ENCODE data around the gene CYP19A1.

CYP19A1 gene

DNA sequence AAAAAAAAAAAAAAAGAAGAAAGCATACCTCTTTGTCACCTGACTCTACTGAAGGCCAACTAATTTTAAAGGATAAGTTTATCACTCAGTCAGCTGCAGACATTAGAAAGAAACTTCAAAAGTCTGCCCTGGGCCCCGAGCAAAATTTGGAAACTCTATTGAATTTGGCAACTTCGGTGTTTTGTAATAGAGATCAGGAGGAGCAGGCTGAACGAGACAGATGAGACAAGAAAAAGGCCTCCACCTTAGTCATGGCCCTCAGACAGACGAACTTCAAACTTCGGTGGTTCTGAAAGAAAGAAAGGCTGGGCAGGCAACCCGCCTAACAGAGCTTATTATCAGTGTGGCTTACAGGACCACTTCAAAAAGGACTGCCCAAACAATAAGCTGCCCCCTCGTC, 21.6 kb upstream of the CYP19A1 start:
- DNase-seq (ENCODE audit: low read depth), result no peak

DNA sequence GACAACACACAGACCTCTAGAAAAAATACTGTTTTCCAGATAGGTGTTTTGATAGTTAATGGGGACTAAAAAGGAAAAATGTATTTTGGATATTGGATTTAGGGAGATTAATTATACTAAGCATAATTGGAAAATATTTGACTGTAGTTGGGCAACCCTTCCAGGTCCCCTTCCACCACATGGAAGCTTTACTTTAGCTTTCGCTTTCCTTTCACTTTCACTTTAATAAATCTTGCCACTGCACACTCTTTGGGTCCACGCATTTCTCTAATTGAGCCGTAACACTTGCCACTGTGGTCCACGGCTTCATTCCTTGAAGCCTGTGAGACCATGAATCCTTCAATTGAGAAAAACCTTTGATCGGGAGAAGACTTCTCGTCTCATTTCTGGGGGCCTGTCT, 18.6 kb upstream of the CYP19A1 start:
- DNase-seq (ENCODE audit: low read depth), result no peak

- no peak for DNase-seq (ENCODE audit: low read depth)
Observed at GRCh38 chr15:51356147-51356546, 17.8 kb upstream of the CYP19A1 start.

DNA sequence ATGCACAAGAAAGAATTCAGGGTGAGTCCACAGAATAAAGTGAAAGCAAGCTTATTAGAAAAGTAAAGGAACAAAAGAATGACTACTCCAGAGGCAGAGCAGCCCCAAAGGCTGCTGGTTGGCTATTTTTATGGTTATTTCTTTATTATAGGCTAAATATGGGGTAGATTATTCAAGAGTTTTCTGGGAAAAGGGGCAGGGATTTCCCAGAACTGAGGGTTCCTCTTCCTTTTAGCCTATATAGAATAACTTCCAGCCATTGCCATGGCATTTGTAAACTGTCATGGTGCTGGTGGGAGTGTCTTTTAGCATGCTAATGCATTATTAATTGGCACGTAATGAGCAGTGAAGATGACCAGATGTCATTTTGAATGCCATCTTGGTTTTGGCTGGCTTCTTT, 16.7 kb upstream of the CYP19A1 start:
- DNase-seq (ENCODE audit: low read depth), result no peak

DNA sequence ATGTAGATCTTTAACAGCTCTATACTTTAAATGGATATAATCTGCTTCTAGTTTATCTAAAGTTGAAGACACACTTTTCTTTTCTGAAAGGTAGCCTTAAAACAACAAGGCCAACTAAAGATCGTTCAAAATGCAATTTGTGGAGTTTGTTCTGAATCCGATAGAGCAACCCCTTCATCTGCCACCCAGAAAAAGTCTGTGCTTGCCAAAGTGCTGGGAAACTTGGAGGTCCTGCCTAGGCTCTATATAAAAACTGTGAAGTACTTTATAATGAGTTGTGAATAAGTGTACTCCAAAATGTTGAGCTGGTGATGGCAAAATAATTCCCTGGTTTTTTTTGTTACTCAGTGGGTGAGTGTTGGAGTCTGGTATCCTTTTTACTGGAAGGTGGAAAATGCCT, 15.6 kb upstream of the CYP19A1 start:
- no peak for DNase-seq (ENCODE audit: low read depth)

DNA sequence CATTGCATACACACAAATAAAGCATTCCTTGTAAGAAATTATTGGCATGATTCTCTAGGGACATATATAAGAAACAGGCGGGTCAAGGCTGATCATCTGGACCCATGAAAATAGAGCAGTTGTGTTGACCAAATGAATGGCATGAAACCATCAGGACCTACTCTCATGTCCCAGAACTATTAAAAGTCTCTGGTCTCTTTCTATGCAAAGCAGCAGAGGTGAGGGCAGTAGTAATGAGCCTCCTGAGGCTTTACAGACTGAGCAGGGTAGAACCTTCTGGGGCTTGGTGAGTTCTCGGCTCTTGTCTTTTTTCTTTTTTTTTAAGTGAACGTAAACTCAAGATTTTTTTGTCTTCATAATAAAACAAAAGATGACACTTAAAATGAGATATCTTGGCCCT, 12.3 kb upstream of the CYP19A1 start:
- DNase-seq (ENCODE audit: low read depth), result no peak

DNA sequence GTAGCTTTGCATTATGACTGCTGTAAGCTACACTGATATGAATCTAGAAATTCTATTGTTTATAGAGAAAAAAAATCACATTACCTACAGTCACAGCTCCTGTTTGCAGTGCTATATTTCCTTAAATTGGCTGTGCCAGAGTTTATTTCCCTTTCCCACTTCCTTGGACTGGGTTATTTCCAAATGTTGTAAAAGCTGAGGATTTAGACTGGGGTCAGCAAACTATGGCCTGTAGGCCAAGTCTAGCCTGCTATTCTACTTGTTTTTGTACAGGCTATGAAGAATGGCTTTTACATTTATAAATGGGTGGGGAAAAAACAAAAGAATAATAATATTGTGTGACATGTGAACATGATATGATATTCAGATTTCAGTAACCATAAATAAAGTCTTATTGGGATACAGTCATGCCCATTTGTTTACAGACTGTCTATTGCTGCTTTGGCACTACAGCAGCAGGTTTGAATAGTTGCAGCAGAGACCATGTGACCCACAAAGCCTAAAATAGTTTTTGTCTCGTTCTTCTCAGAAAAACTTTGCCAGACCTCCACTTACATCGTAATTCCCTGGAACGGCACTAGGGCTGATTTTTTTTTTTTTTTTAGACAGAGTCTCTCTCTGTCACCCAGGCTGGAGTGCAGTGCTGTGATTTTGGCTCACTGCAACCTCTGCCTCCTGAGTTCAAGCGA, 10.9 kb upstream of the CYP19A1 start:
- no peak for DNase-seq (ENCODE audit: low read depth)

DNA sequence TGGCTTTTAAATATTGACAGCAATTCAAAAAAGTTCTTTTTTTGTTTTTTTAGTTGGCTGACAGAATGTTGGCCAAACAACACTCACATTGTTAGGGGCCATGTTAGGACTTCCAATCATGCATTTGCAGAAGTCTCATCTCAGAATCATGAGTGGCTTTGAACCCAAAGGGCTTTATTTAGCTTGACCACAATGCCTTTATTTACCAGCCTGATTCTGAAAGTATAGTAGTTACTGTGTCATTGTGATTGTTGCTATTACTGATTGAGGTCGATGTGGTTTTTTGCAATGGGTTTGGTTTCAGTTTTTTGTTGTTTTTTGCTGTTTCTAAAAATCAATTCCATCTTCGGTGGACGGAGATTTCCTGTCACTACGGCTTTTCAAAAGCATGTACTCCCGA, 10.3 kb upstream of the CYP19A1 start:
- DNase-seq (ENCODE audit: low read depth), result no peak

- DNase-seq (ENCODE audit: low read depth), result no peak
Observed at GRCh38 chr15:51346136-51346535, 7.7 kb upstream of the CYP19A1 start.

DNA sequence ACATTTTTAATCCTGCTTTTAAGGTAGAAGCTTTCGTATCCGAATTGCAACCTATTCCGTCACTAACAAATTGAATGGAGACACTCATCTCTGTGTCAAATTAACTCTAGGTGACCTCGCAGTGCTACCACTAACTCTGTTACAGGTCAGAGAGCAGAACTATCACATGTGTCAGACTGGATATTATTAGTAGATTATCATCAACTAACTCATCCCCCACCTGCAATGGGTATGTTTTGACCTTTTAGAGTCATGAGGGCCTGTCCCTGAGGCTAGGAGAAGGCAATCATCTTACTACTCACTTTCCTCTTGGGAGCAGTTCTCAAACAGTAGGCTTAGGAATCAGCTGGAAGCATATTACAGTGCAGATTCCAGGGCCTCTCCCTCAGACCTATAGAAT, 5.1 kb upstream of the CYP19A1 start:
- DNase-seq (ENCODE audit: low read depth), result no peak

DNA sequence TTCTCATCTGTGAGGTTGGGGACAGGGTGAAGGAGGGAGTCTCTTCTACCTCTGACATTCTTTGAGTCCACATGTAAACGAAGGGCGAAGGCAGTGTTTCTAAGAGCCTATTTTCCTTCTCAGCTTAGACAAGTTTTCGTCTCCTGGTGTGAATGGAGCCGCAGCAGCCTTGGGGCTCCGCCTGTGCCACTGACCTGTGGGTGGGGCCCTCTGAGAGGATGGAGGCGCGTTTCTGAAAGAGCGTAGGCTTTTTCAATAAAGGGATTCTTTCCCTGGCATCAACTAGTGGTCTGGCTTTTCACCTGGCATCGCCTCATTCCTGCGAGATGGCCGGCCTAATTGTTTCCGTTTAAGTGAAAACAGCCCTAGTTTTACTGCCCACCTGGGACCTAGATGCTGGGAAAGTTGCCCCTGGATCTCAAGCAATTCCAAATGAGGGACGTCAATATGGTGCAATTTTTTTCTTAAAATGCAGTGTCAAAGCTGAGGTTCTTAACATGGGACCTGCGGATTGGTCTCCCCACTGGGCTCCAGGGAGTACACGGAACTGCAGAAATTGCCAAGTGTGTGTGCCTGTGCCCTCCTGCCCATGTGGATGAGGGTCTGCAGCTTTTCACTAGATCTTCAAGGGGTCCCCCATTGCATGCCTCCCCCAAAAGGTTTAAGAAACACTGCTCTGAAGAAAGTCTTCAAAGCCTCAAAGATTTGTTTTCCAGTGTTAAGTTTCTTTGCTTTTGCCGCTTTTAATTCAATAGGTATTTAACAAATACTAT, 4.0 kb upstream of the CYP19A1 start:
- no peak for DNase-seq (ENCODE audit: low read depth)

- no peak for DNase-seq (ENCODE audit: low read depth)
Observed at GRCh38 chr15:51341366-51342226, 3.2 kb upstream of the CYP19A1 start, which contains the start of gene GLDN. Gene GLDN, plus strand, starts transcription at chr15:51341655. Its CDS starts 30 bp downstream, at chr15:51341685.

DNA sequence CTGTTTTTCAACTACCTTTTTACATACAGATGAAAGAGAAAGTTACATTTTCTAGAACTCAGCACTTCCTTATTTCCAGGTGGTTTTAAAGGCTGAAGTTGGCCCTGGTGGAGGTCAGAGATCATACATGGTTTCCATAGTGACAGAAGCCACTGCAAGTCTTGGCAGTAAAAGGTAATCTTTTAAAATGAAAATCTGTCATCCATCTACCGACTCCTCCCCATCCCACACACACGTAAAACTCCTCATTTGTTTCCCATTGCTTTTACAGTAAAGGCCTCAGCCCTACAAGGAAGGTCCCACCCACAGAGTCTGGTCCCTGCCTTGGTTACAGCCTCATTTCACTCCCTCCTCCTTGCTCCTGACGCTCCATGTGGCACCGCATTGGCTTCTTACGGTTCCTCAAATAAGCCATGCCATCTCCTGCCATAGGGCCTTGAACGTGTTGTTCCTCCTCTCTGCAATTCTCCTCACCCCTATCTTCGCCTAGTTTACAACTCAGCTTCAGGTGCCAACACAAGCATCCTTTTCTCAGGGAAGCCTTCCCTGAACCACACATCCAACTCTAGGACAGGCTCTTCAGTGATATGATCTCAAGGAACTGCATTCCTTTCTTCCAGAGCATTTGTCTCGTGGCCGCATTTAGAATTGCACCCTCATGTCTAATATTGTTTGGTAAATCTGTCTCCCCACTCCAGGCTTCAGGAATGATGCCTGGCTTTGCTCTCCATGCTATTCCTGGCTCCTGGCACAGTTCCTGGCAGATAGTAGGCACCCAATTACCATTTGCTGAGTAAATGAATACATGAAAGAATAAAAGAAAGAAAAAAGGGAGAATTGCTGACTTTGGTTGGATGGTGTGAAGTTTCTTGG, 2.6 kb downstream of the CYP19A1 start:
- no peak for DNase-seq (ENCODE audit: low read depth)

DNA sequence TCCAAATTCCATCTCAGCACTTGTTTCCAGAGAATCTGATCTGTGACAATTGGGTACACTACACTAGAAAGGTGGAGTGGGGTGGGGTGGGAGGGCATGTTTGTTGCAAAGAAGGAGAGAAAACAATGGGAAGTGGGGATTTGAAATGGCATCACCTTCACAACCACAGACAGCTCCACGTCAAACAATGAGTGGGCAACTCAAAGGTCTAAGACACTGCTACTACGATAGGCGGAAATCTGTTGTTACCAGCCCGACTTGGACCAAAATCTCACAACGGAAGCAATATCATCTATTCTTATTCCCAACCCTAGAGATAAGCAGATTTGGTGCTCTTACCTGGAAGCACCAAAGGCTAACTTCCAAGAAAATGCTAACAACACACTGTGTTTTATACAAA, 3.3 kb downstream of the CYP19A1 start:
- DNase-seq (ENCODE audit: low read depth), result no peak

DNA sequence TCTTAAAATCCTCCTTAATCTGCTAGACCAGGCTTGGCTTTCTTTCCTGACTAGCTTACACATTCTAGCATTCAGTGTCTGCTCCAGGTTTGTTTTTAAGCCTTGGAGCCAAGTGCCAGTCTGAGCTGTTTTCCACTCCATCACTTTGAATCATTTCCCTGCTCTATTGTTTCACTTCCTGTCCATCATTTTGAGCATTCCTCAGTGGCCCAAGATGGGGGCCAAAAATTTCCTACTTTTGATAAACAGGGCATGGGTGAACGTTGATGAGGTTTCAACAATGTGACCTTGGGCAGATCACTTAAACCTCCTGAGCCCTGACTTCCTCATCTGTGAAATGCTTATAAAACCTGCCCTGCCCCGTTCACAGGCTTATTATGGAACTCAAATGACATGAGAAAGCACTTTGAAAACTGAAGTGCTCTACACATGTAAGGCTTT, 4.4 kb downstream of the CYP19A1 start:
- DNase-seq (ENCODE audit: low read depth), result no peak

DNA sequence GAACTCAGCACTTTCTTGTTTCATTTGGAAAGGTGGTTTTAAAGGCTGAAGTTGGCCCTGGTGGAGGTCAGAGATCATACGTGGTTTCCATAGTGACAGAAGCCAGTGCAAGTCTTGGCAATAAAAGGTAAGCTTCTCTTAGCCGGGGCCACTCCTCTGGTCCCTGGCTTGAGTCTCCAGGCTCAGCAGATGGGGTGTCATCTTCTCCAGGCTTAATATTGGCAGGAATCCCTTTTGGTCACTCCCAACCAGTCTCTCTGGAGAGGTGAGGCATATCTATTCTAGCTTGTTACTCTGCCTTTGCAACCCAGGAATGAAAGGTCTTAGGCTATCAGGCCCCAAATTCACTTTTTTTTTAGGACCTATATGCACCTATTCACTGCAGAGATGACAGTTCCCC, 4.8 kb downstream of the CYP19A1 start:
- DNase-seq (ENCODE audit: low read depth), result no peak

DNA sequence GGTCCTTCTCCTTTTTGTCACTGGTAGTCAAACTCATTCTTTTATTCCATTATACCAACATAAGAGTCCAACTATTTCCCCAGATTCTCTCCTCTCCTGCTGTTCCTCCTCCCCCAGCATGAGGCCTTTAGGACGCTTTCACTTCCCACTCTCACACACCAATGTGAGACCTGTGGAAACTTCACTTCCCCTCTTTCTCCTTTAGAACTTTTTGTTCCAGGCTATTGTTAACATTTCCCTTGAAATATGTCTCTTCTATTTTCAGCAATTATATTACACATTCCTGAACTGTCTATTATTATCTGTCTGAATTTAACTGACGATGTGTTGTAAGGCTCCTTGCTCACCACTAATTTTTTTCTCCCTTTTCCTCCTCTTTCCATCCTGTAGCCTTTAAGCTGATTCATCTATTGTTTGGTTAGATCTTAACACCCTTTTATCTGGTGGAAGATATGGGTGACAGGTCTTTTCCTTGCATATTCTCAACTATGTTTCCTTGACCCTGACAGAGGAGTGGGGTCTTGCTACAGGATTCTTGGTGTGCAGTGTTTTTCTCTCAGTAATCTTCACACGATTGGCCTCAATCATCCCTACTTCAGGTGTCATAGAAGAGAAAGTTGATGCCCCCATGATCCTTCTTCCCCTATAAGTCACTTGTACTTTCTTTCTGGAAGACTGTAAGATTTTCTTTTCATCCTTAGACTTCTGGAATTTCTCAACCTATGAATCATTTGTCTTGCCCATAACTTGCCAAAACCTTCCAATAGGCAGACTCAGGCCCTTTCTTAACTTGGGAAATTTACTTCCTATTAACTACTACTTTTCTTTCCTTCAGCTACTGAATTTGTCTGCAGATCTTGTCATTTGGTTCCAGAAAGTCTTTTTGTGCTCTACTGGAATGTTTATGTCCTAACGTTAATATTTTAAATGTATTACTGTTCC, 5.9 kb downstream of the CYP19A1 start:
- no peak for DNase-seq (ENCODE audit: low read depth)

- DNase-seq (ENCODE audit: low read depth), result no peak
Observed at GRCh38 chr15:51331141-51331540, 7.3 kb downstream of the CYP19A1 start.

DNA sequence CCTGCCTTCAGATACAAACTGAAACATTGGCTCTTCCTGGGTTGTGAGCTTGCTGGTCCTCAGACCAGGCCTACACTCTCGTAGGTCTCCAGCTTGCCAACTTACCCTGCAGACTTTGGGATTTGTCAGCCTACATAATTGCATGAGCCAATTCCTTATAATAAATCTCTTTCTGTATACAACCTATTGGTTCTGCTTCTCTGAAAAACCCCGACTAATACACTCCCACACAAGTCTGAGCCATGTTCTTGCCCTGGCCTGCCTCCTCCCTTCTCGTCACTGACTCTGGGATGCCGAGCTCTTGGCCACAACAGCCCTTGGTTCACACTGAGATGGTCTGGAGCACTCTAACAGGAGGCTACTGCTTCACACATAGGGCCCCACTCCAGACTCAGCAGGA, 9.5 kb downstream of the CYP19A1 start:
- no peak for DNase-seq (ENCODE audit: low read depth)

- no peak for DNase-seq (ENCODE audit: low read depth)
Observed at GRCh38 chr15:51327081-51327480, 11.3 kb downstream of the CYP19A1 start.

DNA sequence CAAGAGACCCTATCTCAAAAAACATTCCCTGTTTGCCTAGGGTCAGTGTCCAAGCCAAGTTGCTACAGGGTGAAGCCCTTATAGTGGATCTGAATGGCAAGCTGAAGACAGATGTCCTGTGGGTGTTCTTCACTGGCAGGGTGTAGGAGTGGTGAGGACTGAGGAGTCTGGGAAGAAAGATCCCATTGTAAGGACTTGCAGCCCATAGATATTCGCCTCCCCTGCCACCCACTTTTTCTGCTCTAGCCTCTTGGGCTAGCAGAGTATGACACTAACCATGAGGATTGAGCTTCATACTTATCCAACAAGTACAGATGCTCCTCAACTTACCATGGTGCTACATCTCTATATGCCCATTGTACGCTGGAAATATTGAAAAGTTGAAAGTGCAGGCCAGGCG, 13.2 kb downstream of the CYP19A1 start:
- DNase-seq (ENCODE audit: low read depth), result no peak
